ENCODE data around the gene PLEKHA7.
A peak's percentile ranks its signal among the peaks of the same experiment; 100 is the strongest.
"Not testable (repeated sequence)": the region's sequence is repeated elsewhere in the genome, so short reads cannot be mapped to it uniquely, and the experiment has no call there.

PLEKHA7 gene

GRCh38 chr11:17046690-17047089 is 32.5 kb upstream of the PLEKHA7 start:
- H2BK5ac ChIP-seq (ENCODE audit: low read depth, low read length, poor library complexity, severe bottlenecking) = no peak overlapping the region
- H3K79me1 ChIP-seq (replicated peaks; ENCODE audit: low read length, poor library complexity, severe bottlenecking) = no peaks in the 10 kb centered on the region
- H4K91ac ChIP-seq (ENCODE audit: low read length) = no peak overlapping the region
- no peak overlapping the region for H3K4me3 ChIP-seq (ENCODE audit: insufficient read depth in 1 of 2, low read depth in 1 of 2, low read length in 2 of 2)
- H3K4me2 ChIP-seq (ENCODE audit: low read length, poor library complexity, severe bottlenecking) = no peak overlapping the region
- peaks cover 0 to 4% of the 10 kb centered on the region in 2 experiments for H3K27me3 ChIP-seq (ENCODE audit: control insufficient read depth in 1 of 2, insufficient read depth in 1 of 2, low read length in 2 of 2)
- no peak overlapping the region for H4K8ac ChIP-seq (ENCODE audit: low read length)
- H3K36me3 ChIP-seq (ENCODE audit: control insufficient read depth in 1 of 2, insufficient read depth in 2 of 2, low read depth in 1 of 2, low read length in 2 of 2) = no peaks in the 10 kb centered on the region
- no peak overlapping the region for H2BK120ac ChIP-seq (ENCODE audit: low read depth, low read length)
- H2BK15ac ChIP-seq (ENCODE audit: low read depth, poor library complexity, severe bottlenecking) = no peak overlapping the region
- WGBS = 74% methylated on average over 5 of the region's 5 CpGs
- no peak for DNase-seq
- no peak overlapping the region for H3K18ac ChIP-seq (ENCODE audit: low read depth in 1 of 2, low read length in 2 of 2)
- no peak overlapping the region for H2AFZ ChIP-seq (ENCODE audit: low read depth, low read length)
- peaks cover 5% of the 10 kb centered on the region for H3K4me1 ChIP-seq (ENCODE audit: control insufficient read depth, insufficient read depth, low read depth, low read length)
- no peak overlapping the region for H2AK5ac ChIP-seq (ENCODE audit: low read length, severe bottlenecking)
- no peaks in the 10 kb centered on the region for H3K9me3 ChIP-seq (ENCODE audit: control insufficient read depth, low read length)
- no peak overlapping the region for H2BK12ac ChIP-seq (ENCODE audit: low read length in 2 of 2)
- no peak overlapping the region for H3K14ac ChIP-seq (ENCODE audit: low read length in 2 of 2)
- no peak overlapping the region for H3K23ac ChIP-seq (ENCODE audit: low read length in 2 of 2)
- no peak overlapping the region for H3K27ac ChIP-seq (ENCODE audit: low read length, poor library complexity, severe bottlenecking)
- no peak overlapping the region for H3K4ac ChIP-seq (ENCODE audit: low read depth in 1 of 2, low read length in 2 of 2)
- H3K9ac ChIP-seq (ENCODE audit: low read length) = no peak overlapping the region

GRCh38 chr11:17036666-17037658 is 22.7 kb upstream of the PLEKHA7 start:
- H3K36me3 ChIP-seq (ENCODE audit: control insufficient read depth in 1 of 2, insufficient read depth in 2 of 2, low read depth in 1 of 2, low read length in 2 of 2) = no peaks in the 10 kb centered on the region
- H3K4me3 ChIP-seq (ENCODE audit: insufficient read depth in 1 of 2, low read depth in 1 of 2, low read length in 2 of 2) = no peak overlapping the region
- no peak overlapping the region for H2BK12ac ChIP-seq (ENCODE audit: low read length in 2 of 2)
- WGBS = 69% methylated on average over 6 of the region's 6 CpGs
- no peak overlapping the region for H2BK15ac ChIP-seq (ENCODE audit: low read depth, poor library complexity, severe bottlenecking)
- H3K4me1 ChIP-seq (ENCODE audit: control insufficient read depth, insufficient read depth, low read depth, low read length) = no peaks in the 10 kb centered on the region
- no peak overlapping the region for H3K27ac ChIP-seq (ENCODE audit: low read length, poor library complexity, severe bottlenecking)
- no peak overlapping the region for H2BK120ac ChIP-seq (ENCODE audit: low read depth, low read length)
- H3K9me3 ChIP-seq (ENCODE audit: control insufficient read depth, low read length) = no peaks in the 10 kb centered on the region
- peaks cover 0 to under 1% of the 10 kb centered on the region in 2 experiments for H3K27me3 ChIP-seq (ENCODE audit: control insufficient read depth in 1 of 2, insufficient read depth in 1 of 2, low read length in 2 of 2)
- H4K8ac ChIP-seq (ENCODE audit: low read length) = no peak overlapping the region
- DNase-seq = no peak
- no peak overlapping the region for H3K4ac ChIP-seq (ENCODE audit: low read depth in 1 of 2, low read length in 2 of 2)
- no peak overlapping the region for H2BK5ac ChIP-seq (ENCODE audit: low read depth, low read length, poor library complexity, severe bottlenecking)
- no peaks in the 10 kb centered on the region for H3K79me1 ChIP-seq (replicated peaks; ENCODE audit: low read length, poor library complexity, severe bottlenecking)
- H3K23ac ChIP-seq (ENCODE audit: low read length in 2 of 2) = peak overlapping the region in 1 of 2 experiments; percentile 26
- no peak overlapping the region for H3K4me2 ChIP-seq (ENCODE audit: low read length, poor library complexity, severe bottlenecking)
- no peak overlapping the region for H3K9ac ChIP-seq (ENCODE audit: low read length)
- H2AK5ac ChIP-seq (ENCODE audit: low read length, severe bottlenecking) = no peak overlapping the region
- H3K14ac ChIP-seq (ENCODE audit: low read length in 2 of 2) = no peak overlapping the region
- H4K91ac ChIP-seq (ENCODE audit: low read length) = no peak overlapping the region
- H3K18ac ChIP-seq (ENCODE audit: low read depth in 1 of 2, low read length in 2 of 2) = no peak overlapping the region
- H2AFZ ChIP-seq (ENCODE audit: low read depth, low read length) = no peak overlapping the region

DNA sequence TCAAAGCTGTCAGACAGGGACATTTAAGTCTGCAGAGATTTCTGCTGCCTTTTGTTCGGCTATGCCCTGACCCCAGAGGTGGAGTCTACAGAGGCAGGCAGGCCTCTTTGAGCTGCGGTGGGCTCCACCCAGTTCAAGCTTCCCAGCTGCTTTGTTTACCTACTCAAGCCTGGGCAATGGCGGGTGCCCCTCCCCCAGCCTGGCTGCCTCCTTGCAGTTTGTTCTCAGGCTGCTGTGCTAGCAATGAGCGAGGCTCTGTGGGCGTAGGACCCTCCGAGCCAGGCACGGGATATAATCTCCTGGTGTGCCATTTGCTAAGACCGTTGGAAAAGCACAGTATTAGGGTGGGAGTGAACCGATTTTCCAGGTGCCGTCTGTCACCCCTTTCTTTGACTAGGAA is 19.8 kb upstream of the PLEKHA7 start:
- not testable (repeated sequence) for H3K27me3 ChIP-seq (ENCODE audit: control insufficient read depth in 1 of 2, insufficient read depth in 1 of 2, low read length in 2 of 2); H3K18ac ChIP-seq (ENCODE audit: low read depth in 1 of 2, low read length in 2 of 2); H2BK120ac ChIP-seq (ENCODE audit: low read depth, low read length); H2BK5ac ChIP-seq (ENCODE audit: low read depth, low read length, poor library complexity, severe bottlenecking); H3K36me3 ChIP-seq (ENCODE audit: control insufficient read depth in 1 of 2, insufficient read depth in 2 of 2, low read depth in 1 of 2, low read length in 2 of 2); H2AFZ ChIP-seq (ENCODE audit: low read depth, low read length); H2BK12ac ChIP-seq (ENCODE audit: low read length in 2 of 2); H3K23ac ChIP-seq (ENCODE audit: low read length in 2 of 2); H3K9me3 ChIP-seq (ENCODE audit: control insufficient read depth, low read length); H4K91ac ChIP-seq (ENCODE audit: low read length); H2AK5ac ChIP-seq (ENCODE audit: low read length, severe bottlenecking); H3K14ac ChIP-seq (ENCODE audit: low read length in 2 of 2); H3K79me1 ChIP-seq (replicated peaks; ENCODE audit: low read length, poor library complexity, severe bottlenecking); H3K9ac ChIP-seq (ENCODE audit: low read length); H3K27ac ChIP-seq (ENCODE audit: low read length, poor library complexity, severe bottlenecking); H4K8ac ChIP-seq (ENCODE audit: low read length); H3K4ac ChIP-seq (ENCODE audit: low read depth in 1 of 2, low read length in 2 of 2); H3K4me3 ChIP-seq (ENCODE audit: insufficient read depth in 1 of 2, low read depth in 1 of 2, low read length in 2 of 2); H2BK15ac ChIP-seq (ENCODE audit: low read depth, poor library complexity, severe bottlenecking); H3K4me1 ChIP-seq (ENCODE audit: control insufficient read depth, insufficient read depth, low read depth, low read length); DNase-seq; H3K4me2 ChIP-seq (ENCODE audit: low read length, poor library complexity, severe bottlenecking)
- 89% methylated on average over 10 of the region's 10 CpGs for WGBS

- Histone ChIP-seq H3K79me1 (replicated peaks; ENCODE audit: low read length, poor library complexity, severe bottlenecking) (no peaks in the 10 kb centered on the region), H2BK120ac (ENCODE audit: low read depth, low read length) (no peak overlapping the region), H2AFZ (ENCODE audit: low read depth, low read length) (no peak overlapping the region), H2BK12ac (ENCODE audit: low read length in 2 of 2) (no peak overlapping the region), H3K36me3 (ENCODE audit: control insufficient read depth in 1 of 2, insufficient read depth in 2 of 2, low read depth in 1 of 2, low read length in 2 of 2) (no peaks in the 10 kb centered on the region), H2AK5ac (ENCODE audit: low read length, severe bottlenecking) (no peak overlapping the region), H3K4me1 (ENCODE audit: control insufficient read depth, insufficient read depth, low read depth, low read length) (peaks cover 5% of the 10 kb centered on the region), H3K9ac (ENCODE audit: low read length) (no peak overlapping the region), H3K4ac (ENCODE audit: low read depth in 1 of 2, low read length in 2 of 2) (no peak overlapping the region), H3K4me2 (ENCODE audit: low read length, poor library complexity, severe bottlenecking) (no peak overlapping the region), H2BK15ac (ENCODE audit: low read depth, poor library complexity, severe bottlenecking) (no peak overlapping the region), H3K4me3 (ENCODE audit: insufficient read depth in 1 of 2, low read depth in 1 of 2, low read length in 2 of 2) (no peak overlapping the region), H4K8ac (ENCODE audit: low read length) (no peak overlapping the region), H2BK5ac (ENCODE audit: low read depth, low read length, poor library complexity, severe bottlenecking) (no peak overlapping the region), H4K91ac (ENCODE audit: low read length) (no peak overlapping the region), H3K23ac (ENCODE audit: low read length in 2 of 2) (no peak overlapping the region), H3K14ac (ENCODE audit: low read length in 2 of 2) (no peak overlapping the region), H3K27me3 (ENCODE audit: control insufficient read depth in 1 of 2, insufficient read depth in 1 of 2, low read length in 2 of 2) (no peaks in the 10 kb centered on the region), H3K9me3 (ENCODE audit: control insufficient read depth, low read length) (no peaks in the 10 kb centered on the region), H3K18ac (ENCODE audit: low read depth in 1 of 2, low read length in 2 of 2) (no peak overlapping the region), H3K27ac (ENCODE audit: low read length, poor library complexity, severe bottlenecking) (no peak overlapping the region)
- no peak for DNase-seq
- no CpG with 5 or more reads among the region's 3 CpGs for WGBS
These were observed 12.4 kb upstream of the PLEKHA7 start for GRCh38 chr11:17026487-17027082.
